Hepatocyte (in vitro differentiated cells): ENCODE data around the gene KRTAP9-8.

Experiments
- EZH2 ChIP-seq: fragments of 200-600 bp; sonication (generic); IDR thresholded peaks from 2 replicates; pipeline ENCODE4 v1.6.1; 2016; ENCODE audit warnings: antibody characterized with exemption, mild to moderate bottlenecking, borderline replicate concordance
- EZH2phosphoT487 ChIP-seq: fragments of 200-600 bp; sonication (generic); IDR thresholded peaks from one replicate; pipeline ENCODE4 v1.6.1; 2018; ENCODE audit warnings: antibody characterized with exemption, mild to moderate bottlenecking, low read depth, moderate library complexity; ENCODE audit not compliant: unreplicated experiment, severe bottlenecking
- TF ChIP-seq, protein P1 (sequence below): fragments of 200-600 bp; sonication (generic); IDR thresholded peaks from 2 replicates; pipeline ENCODE4 v1.5.1; 2016; ENCODE audit warnings: antibody characterized with exemption, mild to moderate bottlenecking; ENCODE audit not compliant: poor library complexity

GRCh38 chr17:41263212-41263611, 25.4 kb downstream of the KRTAP9-8 start:
- TF ChIP-seq, protein P1, sequence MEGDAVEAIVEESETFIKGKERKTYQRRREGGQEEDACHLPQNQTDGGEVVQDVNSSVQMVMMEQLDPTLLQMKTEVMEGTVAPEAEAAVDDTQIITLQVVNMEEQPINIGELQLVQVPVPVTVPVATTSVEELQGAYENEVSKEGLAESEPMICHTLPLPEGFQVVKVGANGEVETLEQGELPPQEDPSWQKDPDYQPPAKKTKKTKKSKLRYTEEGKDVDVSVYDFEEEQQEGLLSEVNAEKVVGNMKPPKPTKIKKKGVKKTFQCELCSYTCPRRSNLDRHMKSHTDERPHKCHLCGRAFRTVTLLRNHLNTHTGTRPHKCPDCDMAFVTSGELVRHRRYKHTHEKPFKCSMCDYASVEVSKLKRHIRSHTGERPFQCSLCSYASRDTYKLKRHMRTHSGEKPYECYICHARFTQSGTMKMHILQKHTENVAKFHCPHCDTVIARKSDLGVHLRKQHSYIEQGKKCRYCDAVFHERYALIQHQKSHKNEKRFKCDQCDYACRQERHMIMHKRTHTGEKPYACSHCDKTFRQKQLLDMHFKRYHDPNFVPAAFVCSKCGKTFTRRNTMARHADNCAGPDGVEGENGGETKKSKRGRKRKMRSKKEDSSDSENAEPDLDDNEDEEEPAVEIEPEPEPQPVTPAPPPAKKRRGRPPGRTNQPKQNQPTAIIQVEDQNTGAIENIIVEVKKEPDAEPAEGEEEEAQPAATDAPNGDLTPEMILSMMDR = no peak
- TF ChIP-seq EZH2 (no peak), EZH2phosphoT487 (no peak)
